CD14-positive monocyte (primary cell): ENCODE data around the gene FAM170B. TPM values are rescaled to one million over a fixed set of nuclear protein-coding genes. Genes with fewer than 3 reads are reported as not detected.

Experiments used
- DNase-seq, 3 donors: peaks; one replicate each; pipeline ENCODE4 v3.0.0-alpha.2; 2011 to 2022
- H2AFZ ChIP-seq: 2 replicates; pipeline ENCODE4 v1.6.0; 2012; ENCODE audit warnings: mild to moderate bottlenecking, low read depth, low read length, inconsistent platforms; ENCODE audit not compliant: insufficient read depth, poor library complexity, severe bottlenecking
- H3K27ac ChIP-seq, 2 donors: 1 replicate in 1 of 2; 2 replicates in 1 of 2; pipeline ENCODE4 v1.5.1; 2012 to 2013; ENCODE audit warnings: low read length in 2 of 2, control low read depth in 1 of 2, inconsistent platforms in 1 of 2, low read depth in 1 of 2, mild to moderate bottlenecking in 1 of 2
- H3K27me3 ChIP-seq, 2 donors: one replicate each; pipeline versions ENCODE4 v1.6.0 to v1.6.1; 2011 to 2013; ENCODE audit warnings: low read length in 2 of 2; ENCODE audit not compliant: control insufficient read depth in 2 of 2, insufficient read depth in 2 of 2
- H3K36me3 ChIP-seq, 2 donors: replicated peaks in 1 of 2; 1 replicate in 1 of 2; 2 replicates in 1 of 2; pipeline versions ENCODE4 v1.5.1 to v1.6.1; 2012 to 2013; ENCODE audit warnings: low read length in 2 of 2, control low read depth in 1 of 2, inconsistent platforms in 1 of 2, mild to moderate bottlenecking in 1 of 2; ENCODE audit not compliant: insufficient read depth in 2 of 2, control insufficient read depth in 1 of 2
- H3K4me1 ChIP-seq, 2 donors: 1 replicate in 1 of 2; 2 replicates in 1 of 2; pipeline versions ENCODE4 v1.5.1 to v1.6.1; 2012 to 2013; ENCODE audit warnings: low read length in 2 of 2, control low read depth in 1 of 2, inconsistent platforms in 1 of 2, mild to moderate bottlenecking in 1 of 2, moderate library complexity in 1 of 2; ENCODE audit not compliant: insufficient read depth in 2 of 2, control insufficient read depth in 1 of 2
- H3K4me2 ChIP-seq: replicated peaks from 2 replicates; pipeline ENCODE3; 2012; ENCODE audit warnings: low read length, moderate library complexity, mild to moderate bottlenecking; ENCODE audit not compliant: poor library complexity, severe bottlenecking; ENCODE audit errors: extremely low read depth
- H3K4me3 ChIP-seq, 3 experiments: fragments of 200-600 bp in 1 of 3; sonication (generic) in 1 of 3; replicated peaks in 1 of 3; 1 replicate in 2 of 3; 2 replicates in 1 of 3; pipeline ENCODE4 v1.5.1; 2011 to 2013; ENCODE audit warnings: low read length in 3 of 3, mild to moderate bottlenecking in 3 of 3, control low read depth in 2 of 3, low read depth in 2 of 3, inconsistent platforms in 1 of 3, moderate library complexity in 1 of 3
- H3K79me2 ChIP-seq: 2 replicates; pipeline ENCODE4 v1.6.0; 2012; ENCODE audit warnings: mild to moderate bottlenecking, control low read depth, inconsistent platforms, low read length, moderate library complexity; ENCODE audit not compliant: insufficient read depth
- H3K9ac ChIP-seq: 2 replicates; pipeline ENCODE4 v1.6.0; 2017; ENCODE audit warnings: low read length, mild to moderate bottlenecking; ENCODE audit not compliant: insufficient read depth, poor library complexity, severe bottlenecking
- H3K9me3 ChIP-seq, 2 donors: replicated peaks in 1 of 2; 1 replicate in 1 of 2; 2 replicates in 1 of 2; pipeline versions ENCODE4 v1.5.1 to v1.6.1; 2012 to 2013; ENCODE audit warnings: low read length in 2 of 2, control low read depth in 1 of 2; ENCODE audit not compliant: control insufficient read depth in 1 of 2, insufficient read depth in 1 of 2
- H4K20me1 ChIP-seq: 2 replicates; pipeline ENCODE4 v1.6.0; 2012; ENCODE audit warnings: mild to moderate bottlenecking, low read length, control low read depth, moderate library complexity; ENCODE audit not compliant: insufficient read depth
- H3K27ac Mint-ChIP-seq, 7 donors: one replicate each; pipeline ENCODE4 v1.8.0; 2020; ENCODE audit warnings: mild to moderate bottlenecking in 7 of 7, mixed read lengths in 7 of 7, moderate library complexity in 6 of 7, inconsistent platforms in 2 of 7
- H3K27me3 Mint-ChIP-seq, 3 donors: one replicate each; pipeline ENCODE4 v1.8.0; 2021 to 2022; ENCODE audit warnings: low read depth in 3 of 3, mild to moderate bottlenecking in 3 of 3, mixed read lengths in 3 of 3, moderate library complexity in 3 of 3, inconsistent platforms in 1 of 3
- H3K36me3 Mint-ChIP-seq, 2 donors: one replicate each; pipeline ENCODE4 v1.8.0; 2020; ENCODE audit warnings: mixed read lengths in 2 of 2, inconsistent platforms in 1 of 2, mild to moderate bottlenecking in 1 of 2
- H3K4me1 Mint-ChIP-seq: one replicate; pipeline ENCODE4 v1.8.0; 2020; ENCODE audit warnings: mild to moderate bottlenecking, mixed read lengths
- H3K4me3 Mint-ChIP-seq, 2 donors: one replicate each; pipeline ENCODE4 v1.8.0; 2020; ENCODE audit warnings: mild to moderate bottlenecking in 2 of 2, mixed read lengths in 2 of 2, moderate library complexity in 1 of 2
- H3K9me3 Mint-ChIP-seq, 7 donors: one replicate each; pipeline ENCODE4 v1.8.0; 2020 to 2022; ENCODE audit warnings: mixed read lengths in 7 of 7, mild to moderate bottlenecking in 6 of 7, moderate library complexity in 6 of 7, inconsistent platforms in 2 of 7
- WGBS: methylation state at CpG from one replicate; pipeline ENCODE4 v1.1.5; 2013; ENCODE audit warnings: missing lambda C conversion rate; ENCODE audit not compliant: insufficient coverage; 5-methylcytosine and 5-hydroxymethylcytosine counted together
- intact Hi-C, 2 donors: fragments of 100-400 bp; cut with micrococcal nuclease; formaldehyde crosslinking; loops; one replicate each; pipeline versions ENCODE4 v1.15.0 to v1.15.1; 2023
- polyA plus RNA-seq, 3 donors: library from polyadenylated mRNA; depleted of rRNA in 1 of 3; unstranded in 2 of 3; stranded (reverse) in 1 of 3; fragments of 300-500 nt in 2 of 3; fragments of >200 nt in 1 of 3; fragmentation: Illumina TruSeq in 2 of 3; gene quantifications; 1 replicate in 2 of 3; 2 replicates in 1 of 3; pipeline ENCODE4 v1.2.3, GENCODE V29; 2012 to 2021
- TF ChIP-seq, protein P1 (sequence below): fragments of 200-600 bp; IDR thresholded peaks from one replicate; pipeline ENCODE4 v1.8.0; 2022; ENCODE audit warnings: antibody characterized with exemption, mild to moderate bottlenecking

The FAM170B gene
- polyA plus RNA-seq, 3 donors, result not detected

DNA sequence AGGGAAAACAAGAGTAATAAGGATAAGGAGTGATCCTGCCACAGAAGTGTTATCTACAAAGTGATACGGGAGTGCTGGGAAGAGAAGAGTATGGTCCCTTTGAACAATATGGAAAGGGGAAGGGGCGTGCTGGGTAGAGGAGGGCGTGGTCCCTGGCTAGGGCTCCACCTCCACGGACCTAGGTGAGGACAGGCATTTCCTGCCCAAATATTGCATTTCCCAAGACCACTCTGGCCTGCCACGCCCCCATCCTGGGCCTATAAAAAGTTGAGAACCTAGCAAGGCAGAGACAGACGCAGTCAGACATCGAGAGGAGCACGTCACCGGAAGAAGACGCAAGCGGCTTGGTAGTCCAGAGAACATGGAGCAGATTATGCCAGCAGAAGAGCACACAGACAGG is 41.3 kb downstream of the FAM170B start:
- no peak for DNase-seq
- H2AFZ ChIP-seq, result no peak overlapping the region
- no peaks in the 10 kb centered on the region for H3K9me3 ChIP-seq
- H3K4me2 ChIP-seq, result no peak overlapping the region
- H3K9ac ChIP-seq, result no peak overlapping the region
- peaks cover 0 to 6% (median 0%) of the 10 kb centered on the region in 3 donors for H3K27me3 Mint-ChIP-seq
- no peak overlapping the region for H3K4me3 ChIP-seq
- no peaks in the 10 kb centered on the region for H3K27me3 ChIP-seq
- no peaks in the 10 kb centered on the region for H3K4me1 Mint-ChIP-seq
- TF ChIP-seq, protein P1, sequence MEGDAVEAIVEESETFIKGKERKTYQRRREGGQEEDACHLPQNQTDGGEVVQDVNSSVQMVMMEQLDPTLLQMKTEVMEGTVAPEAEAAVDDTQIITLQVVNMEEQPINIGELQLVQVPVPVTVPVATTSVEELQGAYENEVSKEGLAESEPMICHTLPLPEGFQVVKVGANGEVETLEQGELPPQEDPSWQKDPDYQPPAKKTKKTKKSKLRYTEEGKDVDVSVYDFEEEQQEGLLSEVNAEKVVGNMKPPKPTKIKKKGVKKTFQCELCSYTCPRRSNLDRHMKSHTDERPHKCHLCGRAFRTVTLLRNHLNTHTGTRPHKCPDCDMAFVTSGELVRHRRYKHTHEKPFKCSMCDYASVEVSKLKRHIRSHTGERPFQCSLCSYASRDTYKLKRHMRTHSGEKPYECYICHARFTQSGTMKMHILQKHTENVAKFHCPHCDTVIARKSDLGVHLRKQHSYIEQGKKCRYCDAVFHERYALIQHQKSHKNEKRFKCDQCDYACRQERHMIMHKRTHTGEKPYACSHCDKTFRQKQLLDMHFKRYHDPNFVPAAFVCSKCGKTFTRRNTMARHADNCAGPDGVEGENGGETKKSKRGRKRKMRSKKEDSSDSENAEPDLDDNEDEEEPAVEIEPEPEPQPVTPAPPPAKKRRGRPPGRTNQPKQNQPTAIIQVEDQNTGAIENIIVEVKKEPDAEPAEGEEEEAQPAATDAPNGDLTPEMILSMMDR, result no peak
- H3K27ac ChIP-seq, result no peak overlapping the region
- H3K9me3 Mint-ChIP-seq, result peaks cover 0 to 2% (median 1%) of the 10 kb centered on the region in 7 donors
- WGBS, result 88% methylated on average over 10 of the region's 11 CpGs
- no peaks in the 10 kb centered on the region for H3K36me3 ChIP-seq
- H3K4me1 ChIP-seq, result no peaks in the 10 kb centered on the region
- H3K36me3 Mint-ChIP-seq, result no peaks in the 10 kb centered on the region
- no peak overlapping the region for H3K4me3 Mint-ChIP-seq
- intact Hi-C loops, result no loop called here
- H3K79me2 ChIP-seq, result no peaks in the 10 kb centered on the region
- no peaks in the 10 kb centered on the region for H4K20me1 ChIP-seq
- no peak overlapping the region for H3K27ac Mint-ChIP-seq

DNA sequence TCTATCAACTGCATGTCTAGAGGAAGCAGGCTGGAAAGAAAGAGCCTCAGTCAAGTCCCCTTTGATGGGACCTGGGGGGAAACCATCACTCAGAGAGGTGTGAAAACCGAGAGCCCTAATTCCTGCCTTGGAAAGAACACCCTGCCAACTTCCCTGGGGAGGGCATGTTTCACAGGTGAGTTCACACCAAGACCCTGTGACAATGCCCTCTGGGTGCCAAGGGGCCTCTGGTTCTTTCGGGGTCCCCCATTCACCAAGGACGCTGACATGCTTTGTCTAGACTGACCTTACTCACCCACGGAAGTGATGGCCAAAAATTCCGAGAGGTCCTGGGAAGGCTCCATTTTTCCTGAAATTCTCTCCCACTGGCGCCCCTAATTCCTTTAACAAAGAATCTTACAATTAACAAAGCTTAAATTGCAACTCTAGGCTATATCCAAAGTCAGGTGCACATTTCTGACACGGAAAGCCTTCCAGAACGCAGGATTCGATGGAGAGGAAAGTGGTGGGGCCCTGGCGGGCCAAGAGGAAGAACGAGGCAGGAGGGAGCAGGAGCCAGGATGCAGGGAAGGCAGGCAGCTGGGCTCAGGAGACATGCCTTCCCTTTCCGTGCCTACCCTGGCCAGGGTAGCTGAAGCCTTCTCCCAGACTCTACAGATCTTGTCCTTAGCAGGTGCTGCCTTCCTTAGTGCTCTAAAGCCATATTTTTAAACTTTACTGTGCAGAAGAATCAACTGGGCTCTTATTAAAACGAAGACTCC is 42.2 kb downstream of the FAM170B start:
- Histone ChIP-seq H3K36me3 (no peaks in the 10 kb centered on the region), H3K79me2 (no peaks in the 10 kb centered on the region), H3K4me2 (no peak overlapping the region), H3K27me3 (no peaks in the 10 kb centered on the region), H3K9ac (no peak overlapping the region), H2AFZ (no peak overlapping the region), H3K27ac (no peak overlapping the region), H4K20me1 (no peaks in the 10 kb centered on the region), H3K4me3 (no peak overlapping the region), H3K9me3 (peaks cover 0 to 5% of the 10 kb centered on the region in 2 donors), H3K4me1 (no peaks in the 10 kb centered on the region)
- no peak for DNase-seq
- WGBS, result 97% methylated on average over 10 of the region's 13 CpGs
- peaks cover 0 to 6% (median 0%) of the 10 kb centered on the region in 3 donors for H3K27me3 Mint-ChIP-seq
- intact Hi-C loops, result no loop called here
- peaks cover 1 to 9% (median 7%) of the 10 kb centered on the region in 7 donors for H3K9me3 Mint-ChIP-seq
- no peaks in the 10 kb centered on the region for H3K4me1 Mint-ChIP-seq
- no peak overlapping the region for H3K27ac Mint-ChIP-seq
- TF ChIP-seq, protein P1, result no peak
- H3K36me3 Mint-ChIP-seq, result no peaks in the 10 kb centered on the region
- H3K4me3 Mint-ChIP-seq, result peak overlapping the region in 1 of 2 donors; percentile 13
